ENCODE results near the gene CCDC30.

DNA sequence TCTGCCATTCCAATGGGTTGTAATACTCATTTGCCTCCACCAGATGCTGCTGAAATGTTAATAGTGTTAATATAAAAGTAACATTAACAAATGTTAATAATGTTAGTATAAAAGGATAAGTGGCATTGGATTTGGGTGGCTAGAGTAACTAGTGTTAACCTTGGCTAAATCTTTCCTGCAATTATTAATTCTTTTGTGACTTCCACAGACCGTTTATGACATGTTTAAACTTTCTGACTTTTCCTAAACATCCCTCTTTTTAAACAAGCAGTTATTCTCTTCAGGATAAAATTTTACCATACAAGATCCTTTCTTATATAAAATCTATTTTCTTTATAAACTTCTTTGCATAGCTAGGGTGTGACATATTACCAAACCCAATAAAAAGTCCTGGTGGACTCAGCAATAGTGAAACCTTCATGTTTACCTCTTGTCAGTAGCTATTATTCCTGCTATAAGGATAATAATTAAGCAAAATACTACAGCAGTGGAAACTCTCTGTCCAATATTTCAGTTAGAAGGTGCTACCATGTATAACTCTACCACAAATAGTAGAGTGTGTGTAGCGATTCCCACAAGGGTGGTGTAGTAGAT is 41.5 kb downstream of the CCDC30 start:
- TF ChIP-seq, protein P1, sequence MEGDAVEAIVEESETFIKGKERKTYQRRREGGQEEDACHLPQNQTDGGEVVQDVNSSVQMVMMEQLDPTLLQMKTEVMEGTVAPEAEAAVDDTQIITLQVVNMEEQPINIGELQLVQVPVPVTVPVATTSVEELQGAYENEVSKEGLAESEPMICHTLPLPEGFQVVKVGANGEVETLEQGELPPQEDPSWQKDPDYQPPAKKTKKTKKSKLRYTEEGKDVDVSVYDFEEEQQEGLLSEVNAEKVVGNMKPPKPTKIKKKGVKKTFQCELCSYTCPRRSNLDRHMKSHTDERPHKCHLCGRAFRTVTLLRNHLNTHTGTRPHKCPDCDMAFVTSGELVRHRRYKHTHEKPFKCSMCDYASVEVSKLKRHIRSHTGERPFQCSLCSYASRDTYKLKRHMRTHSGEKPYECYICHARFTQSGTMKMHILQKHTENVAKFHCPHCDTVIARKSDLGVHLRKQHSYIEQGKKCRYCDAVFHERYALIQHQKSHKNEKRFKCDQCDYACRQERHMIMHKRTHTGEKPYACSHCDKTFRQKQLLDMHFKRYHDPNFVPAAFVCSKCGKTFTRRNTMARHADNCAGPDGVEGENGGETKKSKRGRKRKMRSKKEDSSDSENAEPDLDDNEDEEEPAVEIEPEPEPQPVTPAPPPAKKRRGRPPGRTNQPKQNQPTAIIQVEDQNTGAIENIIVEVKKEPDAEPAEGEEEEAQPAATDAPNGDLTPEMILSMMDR (IDR thresholded peaks at IDR 0.05; ENCODE audit: low read length), result no peak
- TF ChIP-seq EZH2 (IDR thresholded peaks at IDR 0.05; ENCODE audit: borderline replicate concordance, low read length), result no peak

Data from OCI-LY1 (cell line).